Trophoblast cell (in vitro differentiated cells and primary cell): ENCODE measurements around the gene COG2.

ENCODE experiments used
- DNase-seq, 2 donors: peaks; one replicate each; pipeline ENCODE4 v3.0.0-alpha.2; 2016
- H2AFZ ChIP-seq: 2 replicates; pipeline ENCODE4 v1.6.1; 2013; ENCODE audit warnings: low read length, moderate library complexity, mild to moderate bottlenecking; ENCODE audit not compliant: insufficient read depth, poor library complexity
- H2AK5ac ChIP-seq: 2 replicates; pipeline ENCODE4 v1.6.1; 2013; ENCODE audit warnings: mild to moderate bottlenecking, low read length
- H2BK120ac ChIP-seq: 2 replicates; pipeline ENCODE4 v1.6.1; 2013; ENCODE audit warnings: low read length, mild to moderate bottlenecking, moderate library complexity; ENCODE audit not compliant: insufficient read depth, poor library complexity
- H2BK12ac ChIP-seq: 2 replicates; pipeline ENCODE4 v1.6.1; 2013; ENCODE audit warnings: mild to moderate bottlenecking, low read length, moderate library complexity
- H2BK5ac ChIP-seq: 2 replicates; pipeline ENCODE4 v1.6.1; 2013; ENCODE audit warnings: low read length, low read depth, moderate library complexity, mild to moderate bottlenecking; ENCODE audit not compliant: poor library complexity
- H3K14ac ChIP-seq: 2 replicates; pipeline ENCODE4 v1.6.1; 2013; ENCODE audit warnings: mild to moderate bottlenecking, low read length
- H3K18ac ChIP-seq: 2 replicates; pipeline ENCODE4 v1.6.1; 2013; ENCODE audit warnings: mild to moderate bottlenecking, low read length
- H3K23ac ChIP-seq: 2 replicates; pipeline ENCODE4 v1.6.1; 2013; ENCODE audit warnings: low read length
- H3K27ac ChIP-seq: 2 replicates; pipeline ENCODE4 v1.5.1; 2013; ENCODE audit warnings: low read depth, mild to moderate bottlenecking, inconsistent platforms, low read length, moderate library complexity
- H3K27me3 ChIP-seq: 2 replicates; pipeline ENCODE4 v1.6.1; 2013; ENCODE audit warnings: inconsistent platforms, mild to moderate bottlenecking, low read length, moderate library complexity; ENCODE audit not compliant: insufficient read depth
- H3K36me3 ChIP-seq, 2 experiments: 1 replicate in 1 of 2; 2 replicates in 1 of 2; pipeline ENCODE4 v1.6.1; 2013; ENCODE audit warnings: low read length in 2 of 2, mild to moderate bottlenecking in 2 of 2, moderate library complexity in 1 of 2; ENCODE audit not compliant: insufficient read depth in 2 of 2, control insufficient read depth in 1 of 2
- H3K4ac ChIP-seq: 2 replicates; pipeline ENCODE4 v1.6.1; 2013; ENCODE audit warnings: low read depth, mild to moderate bottlenecking, low read length, moderate library complexity
- H3K4me1 ChIP-seq, 2 experiments: 1 replicate in 1 of 2; 2 replicates in 1 of 2; pipeline ENCODE4 v1.6.1; 2013; ENCODE audit warnings: low read length in 2 of 2, mild to moderate bottlenecking in 2 of 2, moderate library complexity in 1 of 2; ENCODE audit not compliant: insufficient read depth in 2 of 2, control insufficient read depth in 1 of 2
- H3K4me2 ChIP-seq: 2 replicates; pipeline ENCODE4 v1.6.1; 2013; ENCODE audit warnings: inconsistent platforms, mild to moderate bottlenecking, low read length, moderate library complexity
- H3K4me3 ChIP-seq: 2 replicates; pipeline ENCODE4 v1.5.1; 2013; ENCODE audit warnings: mild to moderate bottlenecking, low read depth, low read length, inconsistent platforms
- H3K79me1 ChIP-seq: one replicate; pipeline ENCODE4 v1.6.1; 2013; ENCODE audit warnings: low read length
- H3K79me2 ChIP-seq: 2 replicates; pipeline ENCODE4 v1.6.1; 2013; ENCODE audit warnings: low read length, mild to moderate bottlenecking; ENCODE audit not compliant: control insufficient read depth, insufficient read depth, poor library complexity
- H3K9ac ChIP-seq: 2 replicates; pipeline ENCODE4 v1.6.1; 2013; ENCODE audit warnings: mild to moderate bottlenecking, low read length
- H3K9me3 ChIP-seq: 2 replicates; pipeline ENCODE4 v1.6.1; 2013; ENCODE audit warnings: low read depth, mild to moderate bottlenecking, control low read depth, inconsistent platforms, low read length; ENCODE audit not compliant: insufficient read depth
- H4K12ac ChIP-seq: 2 replicates; pipeline ENCODE4 v1.6.1; 2013; ENCODE audit warnings: low read depth, mild to moderate bottlenecking, low read length, moderate library complexity
- H4K8ac ChIP-seq: 2 replicates; pipeline ENCODE4 v1.6.1; 2013; ENCODE audit warnings: low read depth, mild to moderate bottlenecking, low read length, moderate library complexity
- H4K91ac ChIP-seq: one replicate; pipeline ENCODE4 v1.6.1; 2013; ENCODE audit warnings: low read depth, mild to moderate bottlenecking, low read length, moderate library complexity
- WGBS: extraction: QIAGEN DNeasy Blood & Tissue Kit; methylation state at CpG from one replicate; pipeline ENCODE4 v1.1.7; 2013; ENCODE audit warnings: missing lambda C conversion rate; ENCODE audit not compliant: insufficient read length, insufficient coverage; ENCODE audit errors: extremely low coverage; 5-methylcytosine and 5-hydroxymethylcytosine counted together

The COG2 gene

GRCh38 chr1:230700132-230700531 lies 57.9 kb downstream of the COG2 start:
- no peak overlapping the region for H3K9ac ChIP-seq
- H3K4me3 ChIP-seq: no peak overlapping the region
- H3K14ac ChIP-seq: no peak overlapping the region
- no peak overlapping the region for H4K12ac ChIP-seq
- no peak overlapping the region for H2BK12ac ChIP-seq
- H4K91ac ChIP-seq: no peak overlapping the region
- H2AK5ac ChIP-seq: no peak overlapping the region
- no CpG with 5 or more reads among the region's 4 CpGs for WGBS
- H3K4me2 ChIP-seq: no peak overlapping the region
- peaks cover 0 to 4% of the 10 kb centered on the region in 2 experiments for H3K4me1 ChIP-seq
- no peak overlapping the region for H3K4ac ChIP-seq
- H3K36me3 ChIP-seq: no peaks in the 10 kb centered on the region
- no peak overlapping the region for H4K8ac ChIP-seq
- no peaks in the 10 kb centered on the region for H3K9me3 ChIP-seq
- no peak overlapping the region for H3K23ac ChIP-seq
- no peak overlapping the region for H3K18ac ChIP-seq
- no peak overlapping the region for H2BK120ac ChIP-seq
- no peaks in the 10 kb centered on the region for H3K79me2 ChIP-seq
- H2BK5ac ChIP-seq: no peak overlapping the region
- H2AFZ ChIP-seq: no peak overlapping the region
- H3K27me3 ChIP-seq: no peaks in the 10 kb centered on the region
- DNase-seq: no peak
- no peak overlapping the region for H3K27ac ChIP-seq
- H3K79me1 ChIP-seq: no peaks in the 10 kb centered on the region

- Histone ChIP-seq H2AK5ac (no peak overlapping the region), H3K36me3 (no peaks in the 10 kb centered on the region), H2AFZ (no peak overlapping the region)
These were observed 59.2 kb downstream of the COG2 start for GRCh38 chr1:230701434-230701833.

GRCh38 chr1:230701895-230702768 lies 59.9 kb downstream of the COG2 start:
- no peak overlapping the region for H4K12ac ChIP-seq
- no peak overlapping the region for H3K18ac ChIP-seq
- H2BK12ac ChIP-seq: no peak overlapping the region
- no peak overlapping the region for H4K91ac ChIP-seq
- H3K4me1 ChIP-seq: peaks cover 0 to 4% of the 10 kb centered on the region in 2 experiments
- H3K4ac ChIP-seq: no peak overlapping the region
- no peak for DNase-seq
- H3K9me3 ChIP-seq: no peaks in the 10 kb centered on the region
- no peak overlapping the region for H3K4me3 ChIP-seq
- no peak overlapping the region for H2BK120ac ChIP-seq
- H3K9ac ChIP-seq: no peak overlapping the region
- no peak overlapping the region for H4K8ac ChIP-seq
- no peak overlapping the region for H2AFZ ChIP-seq
- no peak overlapping the region for H2BK5ac ChIP-seq
- H2AK5ac ChIP-seq: no peak overlapping the region
- no peaks in the 10 kb centered on the region for H3K27me3 ChIP-seq
- no peak overlapping the region for H3K23ac ChIP-seq
- no peak overlapping the region for H3K27ac ChIP-seq
- no peaks in the 10 kb centered on the region for H3K79me2 ChIP-seq
- no CpG with 5 or more reads among the region's 19 CpGs for WGBS
- no peak overlapping the region for H3K4me2 ChIP-seq
- H3K14ac ChIP-seq: no peak overlapping the region
- no peaks in the 10 kb centered on the region for H3K36me3 ChIP-seq
- H3K79me1 ChIP-seq: no peaks in the 10 kb centered on the region

More at GRCh38 chr1:230701434-230701833, 59.2 kb downstream of the COG2 start:
- DNase-seq: no peak
- Histone ChIP-seq H3K4me3 (no peak overlapping the region), H3K14ac (no peak overlapping the region), H2BK12ac (no peak overlapping the region), H4K12ac (no peak overlapping the region), H3K18ac (no peak overlapping the region), H3K4me1 (peaks cover 0 to 4% of the 10 kb centered on the region in 2 experiments), H3K79me2 (no peaks in the 10 kb centered on the region), H3K9me3 (no peaks in the 10 kb centered on the region), H3K23ac (no peak overlapping the region), H2BK120ac (no peak overlapping the region), H3K79me1 (no peaks in the 10 kb centered on the region), H3K4me2 (no peak overlapping the region), H3K27me3 (no peaks in the 10 kb centered on the region), H4K91ac (no peak overlapping the region), H3K4ac (no peak overlapping the region), H4K8ac (no peak overlapping the region), H3K27ac (no peak overlapping the region), H3K9ac (no peak overlapping the region), H2BK5ac (no peak overlapping the region)
- no CpG with 5 or more reads among the region's 17 CpGs for WGBS

- Histone ChIP-seq H3K79me1 (no peaks in the 10 kb centered on the region), H3K79me2 (no peaks in the 10 kb centered on the region), H3K9ac (no peak overlapping the region), H3K4me1 (peaks cover 0 to 4% of the 10 kb centered on the region in 2 experiments), H4K91ac (no peak overlapping the region), H3K27me3 (no peaks in the 10 kb centered on the region), H3K18ac (no peak overlapping the region), H2BK12ac (no peak overlapping the region), H2AFZ (no peak overlapping the region), H3K14ac (no peak overlapping the region), H3K4me3 (no peak overlapping the region), H3K23ac (no peak overlapping the region), H3K4ac (no peak overlapping the region), H3K36me3 (no peaks in the 10 kb centered on the region), H3K4me2 (no peak overlapping the region), H3K9me3 (no peaks in the 10 kb centered on the region), H2BK5ac (no peak overlapping the region), H4K8ac (no peak overlapping the region), H4K12ac (no peak overlapping the region), H3K27ac (no peak overlapping the region), H2BK120ac (no peak overlapping the region), H2AK5ac (no peak overlapping the region)
- WGBS: no CpG with 5 or more reads among the region's 14 CpGs
- no peak for DNase-seq
These were observed 60.8 kb downstream of the COG2 start for GRCh38 chr1:230702934-230703678.
